Neural cell (in vitro differentiated cells): ENCODE results near the gene PDE7B.

Source experiments
- CTCF ChIP-seq: fragments of 450-650 bp; IDR thresholded peaks from 2 replicates; pipeline ENCODE4 v1.5.1; 2014; ENCODE audit warnings: antibody characterized with exemption, mild to moderate bottlenecking, moderate library complexity; ENCODE audit not compliant: poor library complexity, severe bottlenecking
- TAF1 ChIP-seq: IDR thresholded peaks from 2 replicates; pipeline ENCODE4 v1.6.1; 2012; ENCODE audit warnings: low read depth

GRCh38 chr6:135990439-135990838 lies 138.9 kb downstream of the PDE7B start:
- no peak for TF ChIP-seq CTCF
- no peak for TF ChIP-seq TAF1
